GM19372 (cell line): ENCODE data around the gene SERPINE2.

Source experiments
- ATAC-seq: cut with Tn5 transposase; IDR thresholded peaks from one replicate; pipeline ENCODE4 v1.9.1; 2021; ENCODE audit warnings: mild to moderate bottlenecking, low read depth, moderate library complexity; ENCODE audit not compliant: unreplicated experiment

The SERPINE2 gene

DNA sequence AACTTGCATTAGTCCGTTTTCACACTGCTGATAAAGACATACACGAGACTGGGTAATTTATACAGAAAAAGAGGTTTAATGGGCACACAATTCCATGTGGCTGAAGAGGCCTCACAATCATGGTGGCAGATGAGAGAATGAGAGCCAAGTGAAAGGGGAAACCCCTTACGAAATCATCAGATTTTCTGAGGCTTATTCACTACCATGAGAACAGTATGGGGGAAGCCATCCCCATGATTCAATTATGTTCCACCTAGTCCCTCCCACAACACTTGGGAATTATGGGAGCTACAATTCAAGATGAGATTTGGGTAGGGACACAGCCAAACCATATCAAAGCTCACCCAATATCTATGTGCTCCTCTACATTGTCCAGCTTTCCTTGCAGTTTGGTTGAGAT, 16.0 kb upstream of the SERPINE2 start:
- no peak for ATAC-seq

DNA sequence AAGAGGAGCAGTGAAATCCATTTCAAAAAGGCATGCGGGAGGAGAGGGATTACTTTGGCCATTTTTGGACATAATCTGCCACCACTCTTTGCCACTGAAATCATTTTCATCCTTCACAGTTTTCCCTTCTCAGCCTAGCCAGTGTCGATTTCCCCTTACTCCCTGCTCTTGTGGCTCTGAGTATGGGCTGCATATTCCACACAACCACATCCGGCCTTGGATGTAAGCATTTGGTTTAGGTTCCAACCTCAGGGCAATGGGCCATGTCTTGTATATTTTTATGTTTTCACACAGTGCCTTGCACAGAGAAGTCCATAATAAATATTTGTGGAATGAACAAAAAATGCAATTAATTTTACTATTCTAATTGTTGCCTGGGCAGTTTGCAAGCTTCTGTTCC, 7.7 kb upstream of the SERPINE2 start:
- no peak for ATAC-seq

DNA sequence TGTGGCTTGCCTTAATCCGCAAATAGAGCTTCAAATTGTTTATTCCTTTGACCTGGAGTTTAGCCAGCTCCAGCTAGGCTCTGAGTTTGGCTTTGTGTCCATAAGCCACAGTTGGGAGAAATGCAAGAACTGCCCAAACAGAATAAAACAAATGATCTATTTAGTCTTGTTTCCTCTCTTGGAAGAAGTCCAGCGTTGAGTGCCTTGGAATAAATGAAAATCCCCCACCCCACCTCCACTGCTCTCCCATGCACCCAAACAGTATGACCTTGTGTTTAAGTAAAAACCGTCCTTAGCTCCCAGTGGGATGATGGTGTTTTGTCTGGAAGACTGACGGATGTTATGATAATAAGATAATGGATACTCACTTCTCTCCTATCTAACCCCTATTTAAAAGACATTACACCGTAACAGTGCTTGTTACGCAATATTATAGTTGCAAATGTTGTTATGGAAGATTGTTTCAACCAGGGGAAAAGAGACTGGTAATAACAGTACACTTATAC, 3.2 kb upstream of the SERPINE2 start:
- no peak for ATAC-seq

DNA sequence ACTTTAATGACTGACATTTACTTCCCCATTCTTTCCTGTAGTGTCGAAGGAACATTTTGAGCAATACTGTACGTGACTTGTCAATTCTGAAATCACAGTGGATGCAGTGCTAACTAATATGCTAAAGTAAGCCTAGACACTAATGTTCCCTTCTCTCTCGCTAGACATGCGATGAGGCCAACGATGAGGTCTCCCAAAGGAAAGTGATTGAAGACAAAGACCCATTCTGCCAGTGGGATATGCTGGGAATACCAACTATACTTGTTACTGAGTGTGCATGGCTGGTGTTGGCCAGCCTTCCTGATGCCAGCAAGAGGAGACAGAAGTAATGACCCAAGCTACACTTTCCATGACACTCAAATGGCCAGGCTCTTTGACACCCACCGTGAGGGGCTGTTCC, 2.5 kb upstream of the SERPINE2 start:
- no peak for ATAC-seq

DNA sequence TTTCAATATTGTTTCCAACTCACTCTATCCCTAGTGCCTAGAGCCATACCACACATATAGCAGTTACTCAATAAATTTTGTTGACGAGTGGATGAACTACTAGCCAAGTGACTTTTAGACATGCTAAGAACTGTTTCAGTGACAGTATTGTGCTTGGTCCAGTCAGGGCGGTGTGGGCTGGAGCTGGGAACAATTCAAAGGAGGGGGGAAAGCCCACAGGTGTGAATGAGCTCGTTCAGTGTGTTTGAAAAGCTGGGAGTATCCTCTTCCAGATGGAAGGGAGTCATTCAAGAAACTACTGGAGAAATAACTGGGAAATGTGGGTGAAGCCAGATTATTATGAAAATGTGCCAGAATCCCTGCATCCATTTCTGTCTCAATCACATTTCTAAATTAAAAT, 1.7 kb upstream of the SERPINE2 start:
- ATAC-seq, result no peak

DNA sequence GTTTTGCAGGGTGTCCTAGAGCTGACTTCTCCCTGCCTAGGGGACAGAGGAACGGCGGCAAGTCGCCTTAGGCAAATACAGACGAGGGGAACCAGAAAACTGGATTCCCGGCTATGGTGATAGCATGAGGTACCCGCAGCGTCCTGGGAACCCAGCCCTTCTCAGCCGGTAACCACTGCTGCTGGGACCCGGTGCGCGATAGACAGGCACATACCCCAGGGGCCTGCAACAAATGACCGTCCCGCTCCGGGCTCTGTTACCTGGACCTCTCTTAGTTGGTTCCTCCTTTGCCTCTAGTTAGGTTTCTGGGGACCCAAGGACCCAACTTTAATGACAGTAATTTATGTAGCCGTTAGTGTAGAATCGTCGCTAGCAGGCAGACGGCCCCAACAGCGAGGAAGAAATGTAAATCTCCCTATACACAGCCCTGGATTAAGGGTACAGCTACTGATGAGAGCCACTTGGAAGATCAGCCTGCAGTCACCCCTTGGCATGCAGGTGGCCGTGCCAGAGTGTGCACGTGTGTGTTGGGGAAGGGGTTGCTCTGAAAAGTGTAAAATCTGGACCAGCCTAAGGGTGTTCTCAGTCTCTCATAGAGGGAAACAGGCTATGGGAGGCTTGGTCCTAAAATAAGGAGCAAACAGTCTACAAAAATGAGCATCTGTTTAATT, 819 bp upstream of the SERPINE2 start:
- peak; percentile 5 for ATAC-seq

DNA sequence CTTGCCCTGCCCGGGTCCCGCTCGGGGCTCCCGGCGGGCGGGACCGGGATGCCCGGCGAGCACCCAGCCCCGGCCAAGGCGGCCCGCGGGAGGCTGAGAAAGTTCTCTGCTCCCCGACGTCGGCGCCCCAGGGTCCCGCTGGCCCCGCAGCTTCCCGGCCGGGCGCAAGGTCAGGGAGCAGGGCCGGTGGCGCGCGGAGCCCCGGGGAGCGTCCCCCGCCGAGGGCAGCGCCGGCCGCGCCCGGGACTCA, 331 bp downstream of the SERPINE2 start:
- ATAC-seq, result no peak

DNA sequence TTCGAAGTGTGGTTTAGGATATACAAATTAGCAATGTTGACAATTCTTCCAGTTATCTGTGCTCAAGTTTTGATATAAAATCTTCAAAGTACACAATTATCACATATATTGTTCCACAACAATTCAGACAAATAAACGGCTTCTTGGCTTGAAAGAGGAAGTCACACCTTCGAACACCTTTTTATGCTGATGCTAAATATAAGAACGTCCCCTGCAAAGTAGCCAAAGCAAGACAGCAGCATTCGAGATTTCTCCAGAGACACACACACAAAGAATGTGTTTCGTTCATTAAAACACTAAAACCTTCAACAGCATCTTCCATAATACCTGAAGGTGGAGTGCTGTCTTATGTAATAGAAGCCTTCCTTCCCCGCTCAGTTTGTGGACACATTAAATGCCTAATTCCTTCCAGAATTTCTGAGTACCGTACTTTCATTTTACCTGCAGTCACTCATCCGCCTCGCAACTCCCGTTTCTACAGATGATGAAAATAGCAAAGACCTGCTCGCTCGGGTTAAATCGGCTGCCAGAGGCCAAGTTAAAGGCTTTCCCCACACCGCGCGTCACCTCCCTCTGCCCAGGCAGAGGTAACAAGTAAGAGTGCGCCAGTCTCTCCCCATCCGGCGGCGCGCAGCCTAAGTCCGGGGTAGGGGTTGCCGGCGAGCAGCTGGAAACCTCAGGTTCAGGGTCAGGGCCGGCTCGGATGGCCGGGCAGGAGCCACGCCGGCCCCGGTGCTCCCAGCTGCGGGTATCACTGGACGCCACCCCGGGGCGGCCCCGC, 847 bp downstream of the SERPINE2 start:
- peak; percentile 53 for ATAC-seq

DNA sequence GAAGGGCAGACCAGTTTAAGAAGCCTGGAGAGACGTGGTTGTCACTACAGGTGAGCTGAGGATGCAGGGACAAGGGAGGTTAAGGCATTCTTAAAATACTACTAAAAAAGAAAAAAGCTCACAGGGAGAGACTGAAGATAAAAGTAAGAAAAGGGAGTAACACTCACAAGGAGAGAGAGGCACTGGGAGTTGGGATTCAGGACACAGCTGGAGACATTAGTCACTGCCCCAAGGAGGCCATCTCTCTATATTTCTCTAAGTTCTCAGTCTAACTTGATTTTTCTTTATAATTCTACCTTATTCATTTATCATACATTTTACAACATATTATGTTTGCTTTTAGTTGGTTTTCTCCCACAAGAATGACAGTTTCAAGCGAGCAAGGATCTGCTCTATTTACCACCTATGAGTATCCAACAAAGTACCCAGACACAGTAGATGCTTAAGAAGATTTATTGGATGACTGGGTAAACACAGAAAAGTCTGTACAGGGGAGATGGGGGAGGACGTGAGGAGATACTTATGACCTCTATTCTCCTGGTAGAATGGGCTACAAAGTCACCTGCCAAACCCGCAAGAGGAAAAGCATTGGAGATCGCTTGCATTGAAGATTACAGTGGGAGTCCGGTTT, 2.2 kb downstream of the SERPINE2 start:
- no peak for ATAC-seq

DNA sequence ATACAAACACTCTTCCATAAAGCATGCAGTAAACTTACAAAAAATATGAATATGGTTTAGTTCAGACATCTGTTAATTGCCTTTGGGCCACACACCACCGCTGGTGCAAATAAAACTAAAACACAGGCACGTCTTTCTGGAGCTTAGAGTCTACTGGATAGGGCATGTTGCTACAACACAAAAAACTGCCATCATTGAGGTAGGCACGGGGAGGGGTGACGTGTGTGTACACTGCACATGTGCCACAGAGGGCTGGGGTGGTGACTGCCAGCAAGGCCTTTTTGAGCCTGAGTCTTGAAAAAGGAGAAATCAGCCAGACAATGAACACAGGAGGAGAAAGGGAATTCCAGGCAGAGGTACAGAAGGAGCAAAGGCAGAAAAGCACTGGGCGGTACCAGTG, 5.1 kb downstream of the SERPINE2 start:
- ATAC-seq, result no peak

DNA sequence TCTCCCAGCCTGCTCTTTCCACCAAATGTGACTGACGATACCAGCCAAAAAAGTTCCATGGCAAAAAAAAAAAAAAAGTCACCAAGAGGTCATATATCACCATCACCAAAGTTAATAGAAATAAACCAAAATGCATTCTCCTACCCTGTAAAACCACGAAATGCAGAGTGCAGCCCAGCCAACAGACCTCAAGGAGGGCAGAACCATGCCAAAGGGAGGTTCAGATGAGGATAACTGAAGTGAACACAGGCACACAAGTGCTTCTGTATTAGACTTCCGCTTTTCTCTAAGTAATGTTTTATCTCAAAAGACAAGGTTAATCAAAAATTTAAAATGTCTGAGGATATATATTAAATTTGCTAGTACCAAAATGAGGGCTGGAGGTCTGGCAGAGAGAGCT, 5.5 kb downstream of the SERPINE2 start:
- no peak for ATAC-seq

DNA sequence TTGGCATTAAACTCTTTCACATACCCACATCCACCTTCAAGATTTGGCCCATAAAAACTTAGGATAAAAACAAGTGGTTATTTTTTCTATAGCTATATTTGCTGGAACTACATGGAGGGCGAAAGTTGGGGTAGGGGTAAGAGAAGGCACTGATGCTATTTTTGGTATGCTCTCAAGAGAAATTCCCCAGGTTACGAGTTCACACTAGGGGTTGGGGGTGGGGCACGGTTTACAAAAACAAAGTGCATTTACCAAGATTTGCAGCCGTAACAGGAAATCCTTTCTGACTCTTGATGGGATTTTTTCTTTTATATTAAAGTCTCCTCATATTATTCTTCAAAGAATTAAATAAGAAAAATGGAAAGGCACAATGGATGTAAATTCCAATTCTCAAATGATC, 6.8 kb downstream of the SERPINE2 start:
- ATAC-seq, result no peak

DNA sequence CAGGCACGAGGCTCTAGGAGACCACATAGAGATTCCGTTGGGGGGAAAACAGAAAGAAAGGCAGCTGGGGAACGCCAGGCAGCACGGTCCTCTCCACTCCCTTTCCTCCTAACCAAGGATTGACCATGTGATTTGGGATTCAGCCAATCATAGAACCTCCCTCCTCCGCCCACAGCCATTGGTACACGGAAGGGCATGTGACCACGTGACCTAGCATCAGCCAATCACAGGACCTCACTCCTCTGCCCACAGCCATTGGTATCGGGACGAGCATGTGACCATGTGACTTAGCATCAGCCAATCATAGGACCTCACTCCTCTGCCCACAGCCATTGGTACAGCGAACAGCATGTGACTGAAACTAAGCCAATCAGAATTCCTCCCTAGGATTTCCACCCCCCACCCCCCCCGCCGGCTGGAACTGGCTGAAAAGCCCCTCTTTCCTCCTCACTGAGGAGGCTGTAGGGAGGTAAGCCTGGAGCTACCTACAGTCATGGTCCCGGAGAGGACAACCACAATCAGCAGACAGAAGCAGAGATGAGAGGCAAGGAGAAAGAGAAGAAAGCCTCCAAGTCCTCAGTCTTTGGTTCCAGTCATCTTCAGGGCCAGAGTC, 7.6 kb downstream of the SERPINE2 start:
- ATAC-seq, result no peak

DNA sequence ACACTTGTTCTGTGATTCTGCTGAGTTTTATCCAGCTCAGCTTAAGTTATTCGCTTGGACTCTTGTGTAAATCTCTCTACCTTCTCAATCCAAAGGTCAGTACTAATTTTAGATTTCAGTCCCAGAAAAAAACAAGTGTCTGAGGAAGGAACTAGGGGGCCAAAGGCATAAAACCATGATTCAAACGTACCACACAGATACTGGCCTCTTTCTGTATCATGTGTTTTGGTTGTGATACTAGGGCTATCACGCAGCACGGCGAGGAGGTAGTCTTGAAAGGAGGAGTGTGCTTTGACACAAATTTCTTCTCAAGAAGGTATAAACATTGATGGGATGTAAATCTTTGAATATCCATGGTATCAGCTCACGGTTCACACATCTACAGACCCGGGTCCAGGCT, 8.3 kb downstream of the SERPINE2 start:
- no peak for ATAC-seq

DNA sequence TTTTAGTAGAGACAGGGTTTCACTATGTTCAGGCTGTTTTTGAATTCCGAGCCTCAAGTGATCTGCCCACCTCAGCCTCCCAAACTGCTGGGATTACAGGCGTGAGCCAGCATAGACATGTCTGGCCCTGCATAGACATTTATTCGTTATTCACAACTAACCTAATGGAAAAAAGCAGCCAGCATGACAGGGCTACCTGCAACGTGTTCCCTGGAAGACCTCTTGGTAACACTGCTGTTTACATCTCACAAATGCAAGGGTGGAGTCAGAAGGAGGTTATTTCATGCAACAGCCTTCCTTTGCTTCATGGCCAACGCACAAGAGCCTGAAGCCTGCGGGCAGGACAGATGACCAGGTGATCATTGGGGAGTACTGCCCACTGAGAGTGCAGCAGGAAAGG, 9.2 kb downstream of the SERPINE2 start:
- no peak for ATAC-seq

DNA sequence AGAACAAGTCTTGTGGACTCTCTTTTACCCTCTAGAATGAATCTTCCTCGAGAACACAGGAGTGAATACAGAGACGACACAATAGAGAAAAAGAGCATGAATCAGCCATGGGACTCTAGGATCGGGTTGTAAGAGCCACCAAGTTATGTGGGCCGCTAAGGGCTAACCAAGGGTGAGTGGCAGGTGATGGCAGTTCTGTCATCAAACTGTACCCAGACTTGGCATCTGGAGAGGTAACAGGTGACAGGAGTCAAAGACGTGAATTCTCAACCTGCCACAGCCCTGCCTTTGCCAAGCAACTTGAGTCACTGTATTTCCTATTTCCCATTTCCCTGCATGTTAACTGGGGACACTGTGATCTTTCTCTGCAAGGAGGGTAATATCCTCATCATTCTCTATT, 11.2 kb downstream of the SERPINE2 start:
- ATAC-seq, result no peak

DNA sequence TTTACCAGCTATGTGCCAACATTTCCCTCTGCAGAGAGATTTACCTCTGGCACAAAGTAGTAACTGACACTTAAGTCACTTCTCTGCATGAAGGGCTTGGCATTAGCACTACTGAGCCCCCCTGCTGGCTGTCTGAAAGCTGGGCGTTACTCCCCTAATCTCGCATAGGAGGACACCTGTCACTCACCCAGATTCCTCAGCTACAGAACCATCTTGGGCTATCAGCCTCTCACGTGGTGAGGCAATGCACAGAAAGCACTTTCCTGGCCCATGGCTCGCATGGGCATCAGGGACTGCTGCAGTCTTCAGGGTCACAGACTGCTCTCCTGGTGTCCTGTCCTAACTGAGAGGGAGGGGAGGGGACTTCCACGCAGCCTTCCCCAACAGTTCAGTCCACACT, 12.0 kb downstream of the SERPINE2 start:
- no peak for ATAC-seq

DNA sequence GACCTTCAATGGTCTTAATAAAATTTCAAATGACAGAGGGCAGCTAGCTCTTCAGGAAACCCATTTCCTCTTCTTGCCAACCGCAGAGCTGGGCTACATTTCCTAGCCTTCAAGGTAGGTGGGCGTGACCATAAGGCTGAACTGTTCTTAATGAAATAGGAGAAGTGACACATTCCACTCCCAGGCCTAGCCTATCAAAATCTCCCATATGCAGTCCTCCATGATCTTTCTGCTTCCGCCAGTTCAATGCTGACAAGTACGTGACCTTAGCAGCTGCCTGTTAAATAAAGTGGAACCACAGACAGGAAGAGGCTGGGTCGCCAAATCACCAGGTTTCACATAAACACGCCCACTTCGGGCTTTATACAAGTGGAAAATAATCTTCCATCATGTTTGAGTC, 13.2 kb downstream of the SERPINE2 start:
- ATAC-seq, result peak; percentile 89

DNA sequence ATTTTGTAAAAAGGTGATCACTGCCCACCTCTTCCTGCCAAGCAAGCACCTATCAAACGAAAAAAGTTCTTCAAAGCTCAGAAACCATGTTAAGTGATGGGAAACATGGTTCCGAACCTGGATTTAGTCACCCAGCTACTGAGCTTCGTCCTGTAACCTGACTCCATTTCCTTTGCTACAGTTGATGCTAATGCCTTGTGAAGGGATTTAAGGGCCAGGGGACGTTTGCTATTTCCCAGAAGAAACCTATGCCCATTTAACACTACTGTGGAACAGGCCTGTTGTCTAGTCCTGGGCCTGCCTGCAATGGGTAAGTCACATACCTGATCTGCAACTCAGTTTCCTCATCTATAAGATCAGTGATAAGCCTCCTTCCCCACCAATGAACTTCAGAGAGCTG, 14.8 kb downstream of the SERPINE2 start:
- ATAC-seq, result no peak

DNA sequence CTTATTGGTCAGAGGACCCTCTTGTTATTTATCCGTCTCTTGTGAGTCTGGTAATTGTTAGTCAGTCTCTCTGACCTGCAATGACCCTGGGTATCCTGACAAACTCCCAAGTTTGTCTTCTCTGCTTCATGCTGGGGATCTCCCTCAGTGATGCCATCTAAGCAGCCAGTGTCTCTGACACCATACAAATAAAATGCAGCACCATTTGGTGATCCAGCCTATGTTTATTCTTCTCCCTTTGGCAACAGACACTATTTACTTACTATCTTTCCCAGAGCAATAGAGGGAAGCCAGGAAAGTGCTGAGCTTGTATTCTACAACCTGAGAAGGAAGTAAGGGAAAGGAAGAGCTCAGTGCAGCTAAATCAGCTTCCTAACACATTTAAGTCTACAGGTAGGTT, 15.9 kb downstream of the SERPINE2 start:
- ATAC-seq, result no peak

DNA sequence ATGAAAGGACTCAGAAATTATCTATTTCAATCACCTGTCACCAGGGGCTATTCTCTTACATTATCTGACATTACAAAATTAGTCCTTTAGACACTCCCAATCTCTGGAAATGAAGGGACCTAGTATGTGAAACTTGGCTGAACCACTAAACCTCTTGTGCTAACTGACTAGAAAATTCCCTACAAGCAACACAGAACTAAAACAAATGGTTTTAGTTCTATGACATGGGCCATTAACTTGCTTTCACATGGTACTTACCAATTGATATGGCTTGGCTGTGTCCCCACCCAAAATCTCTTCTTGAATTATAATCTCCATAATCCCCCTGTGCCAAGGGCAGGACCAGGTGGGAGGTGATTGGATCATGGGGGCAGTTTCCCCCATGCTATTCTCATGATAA, 16.6 kb downstream of the SERPINE2 start:
- ATAC-seq, result no peak

DNA sequence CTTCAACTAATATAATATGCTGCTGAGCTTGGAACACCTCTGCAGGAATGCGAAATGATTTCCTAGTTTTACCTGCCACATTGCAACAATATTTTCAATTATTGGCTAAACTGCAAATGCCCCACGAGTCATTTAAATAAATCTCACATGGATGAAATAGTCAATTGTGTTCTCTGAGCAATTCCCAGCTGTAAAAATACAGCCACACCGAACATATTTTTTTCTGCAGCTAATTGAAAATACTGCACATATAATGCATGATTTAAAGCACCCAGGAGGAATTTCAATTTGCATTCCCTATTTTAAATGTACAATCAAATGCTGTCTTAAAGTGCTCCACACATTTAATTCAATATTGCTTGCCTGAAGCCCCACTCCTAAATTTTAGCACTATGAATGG, 18.6 kb downstream of the SERPINE2 start:
- ATAC-seq, result no peak
